Activated CD8-positive, alpha-beta T cell treated with anti-CD3 and anti-CD28 coated beads for 36 hours (primary cell): ENCODE measurements around the gene KANSL3. TPM values are rescaled to one million over a fixed set of nuclear protein-coding genes. Genes with fewer than 3 reads are reported as not detected.

ENCODE experiments used
- ATAC-seq: fragments of 200-7000 bp; cut with Tn5 transposase; one replicate; pipeline ENCODE4 v1.10.0; 2021; ENCODE audit warnings: mild to moderate bottlenecking, moderate library complexity
- CTCF ChIA-PET: fragments of 350-600 bp; sonication (Branson Sonifier 250); formaldehyde crosslinking; loops from one replicate; lab custom pipeline; 2021; ENCODE audit warnings: antibody characterized with exemption; lab: Charles Lee
- POLR2A ChIA-PET: fragments of 350-600 bp; sonication (Branson Sonifier 250); formaldehyde crosslinking; loops from one replicate; lab custom pipeline; 2021; ENCODE audit warnings: antibody characterized with exemption; lab: Charles Lee
- DNase-seq: peaks from one replicate; pipeline ENCODE4 v3.0.0-alpha.2; 2020
- H3K27ac Mint-ChIP-seq: one replicate; pipeline ENCODE4 v1.8.0; 2021; ENCODE audit warnings: mild to moderate bottlenecking, mixed read lengths
- H3K27me3 Mint-ChIP-seq: one replicate; pipeline ENCODE4 v1.8.0; 2021; ENCODE audit warnings: mixed read lengths
- H3K36me3 Mint-ChIP-seq: one replicate; pipeline ENCODE4 v1.8.0; 2021; ENCODE audit warnings: low read depth, mixed read lengths
- H3K4me1 Mint-ChIP-seq: one replicate; pipeline ENCODE4 v1.8.0; 2021; ENCODE audit warnings: low read depth, mixed read lengths
- H3K4me3 Mint-ChIP-seq: one replicate; pipeline ENCODE4 v1.8.0; 2021; ENCODE audit warnings: mild to moderate bottlenecking, moderate library complexity, mixed read lengths
- H3K9me3 Mint-ChIP-seq: one replicate; pipeline ENCODE4 v1.8.0; 2021; ENCODE audit warnings: mixed read lengths
- CTCF ChIP-seq: fragments of 200-600 bp; IDR thresholded peaks from one replicate; pipeline ENCODE4 v1.8.0; 2022; ENCODE audit warnings: antibody characterized with exemption, mild to moderate bottlenecking
- intact Hi-C: fragments of 100-400 bp; cut with micrococcal nuclease; formaldehyde crosslinking; loops from one replicate; pipeline ENCODE4 v1.10.0; 2022
- total RNA-seq, 2 experiments: library from RNA; stranded (reverse); gene quantifications; one replicate each; pipeline ENCODE4 v1.2.3, GENCODE V29; 2021

The KANSL3 gene
- total RNA-seq, 2 experiments from 2014 or later: 37.8 to 39.8 TPM

- H3K9me3 Mint-ChIP-seq: no peaks in the 10 kb centered on the region
These were observed 89.3 kb downstream of the KANSL3 start for GRCh38 chr2:96548558-96549465.

GRCh38 chr2:96547731-96548171, 90.4 kb downstream of the KANSL3 start:
- POLR2A ChIA-PET: interaction anchor here (0.8 to 21.9 kb wide), 4 partner anchors 8 to 227 kb away, joined by 4 to 438 read pairs (median 6); partner anchors contain the start of gene ARID5A
- ATAC-seq: no peak
- H3K9me3 Mint-ChIP-seq: no peaks in the 10 kb centered on the region
- TF ChIP-seq CTCF: no peak
- no peak overlapping the region for H3K4me3 Mint-ChIP-seq
- no peak overlapping the region for H3K27ac Mint-ChIP-seq
- H3K4me1 Mint-ChIP-seq: peaks cover 48% of the 10 kb centered on the region
- no peaks in the 10 kb centered on the region for H3K27me3 Mint-ChIP-seq
- CTCF ChIA-PET: interaction anchor here (0.8 to 4.4 kb wide), 7 partner anchors 9 to 140 kb away, joined by 3 to 17 read pairs (median 4); no protein-coding TSS in a partner anchor
- DNase-seq: no peak
- H3K36me3 Mint-ChIP-seq: peaks cover 61% of the 10 kb centered on the region
- intact Hi-C loops: no loop called here

More at GRCh38 chr2:96548558-96549465, 89.3 kb downstream of the KANSL3 start:
- ChIA-PET POLR2A (interaction anchor here (0.6 to 21.9 kb wide), 4 partner anchors 17 to 228 kb away, joined by 3 to 438 read pairs (median 5); partner anchors contain the start of gene ARID5A), CTCF (interaction anchor here (0.8 to 4.4 kb wide), 6 partner anchors 10 to 141 kb away, joined by 3 to 17 read pairs (median 4); no protein-coding TSS in a partner anchor)
- DNase-seq: no peak
- peaks cover 44% of the 10 kb centered on the region for H3K4me1 Mint-ChIP-seq
- no peak for ATAC-seq
- no peak overlapping the region for H3K4me3 Mint-ChIP-seq
- no peak for TF ChIP-seq CTCF
- H3K27ac Mint-ChIP-seq: no peak overlapping the region
- no peaks in the 10 kb centered on the region for H3K27me3 Mint-ChIP-seq
- H3K36me3 Mint-ChIP-seq: peaks cover 51% of the 10 kb centered on the region
- intact Hi-C loops: no loop called here

DNA sequence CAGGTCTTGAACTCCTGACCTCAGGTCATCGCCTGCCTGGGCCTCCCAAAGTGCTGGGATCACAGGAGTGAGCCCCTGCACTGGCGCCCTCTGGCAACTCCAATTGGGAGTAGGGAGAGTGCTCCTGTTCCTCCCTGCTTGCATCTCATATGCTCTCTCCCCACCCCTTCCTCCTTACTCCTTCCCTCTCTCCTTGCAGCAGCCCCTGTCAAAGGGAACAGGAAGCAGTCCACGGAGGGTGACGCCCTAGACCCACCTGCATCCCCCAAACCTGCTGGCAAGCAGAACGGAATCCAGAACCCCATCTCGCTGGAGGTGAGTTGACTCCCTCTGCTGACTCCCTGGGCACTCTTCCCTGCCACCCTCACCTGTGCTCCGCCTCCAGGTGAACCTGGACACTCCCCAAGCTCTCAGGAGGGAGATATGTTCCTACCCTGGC, 90.9 kb downstream of the KANSL3 start:
- Mint-ChIP-seq H3K9me3 (no peaks in the 10 kb centered on the region), H3K4me1 (peaks cover 50% of the 10 kb centered on the region), H3K4me3 (no peak overlapping the region), H3K36me3 (peaks cover 65% of the 10 kb centered on the region), H3K27me3 (no peaks in the 10 kb centered on the region), H3K27ac (no peak overlapping the region)
- DNase-seq (no peak), ATAC-seq (no peak)
- intact Hi-C loops: no loop called here
- no peak for TF ChIP-seq CTCF
- CTCF ChIA-PET: interaction anchor here (1.1 to 4.4 kb wide), 3 partner anchors 8 to 140 kb away, joined by 4 to 17 read pairs (median 4); no protein-coding TSS in a partner anchor
- POLR2A ChIA-PET: interaction anchor here (1.7 to 21.9 kb wide), 3 partner anchors 9 to 18 kb away, joined by 5 to 438 read pairs (median 6); partner anchors contain the start of gene ARID5A

DNA sequence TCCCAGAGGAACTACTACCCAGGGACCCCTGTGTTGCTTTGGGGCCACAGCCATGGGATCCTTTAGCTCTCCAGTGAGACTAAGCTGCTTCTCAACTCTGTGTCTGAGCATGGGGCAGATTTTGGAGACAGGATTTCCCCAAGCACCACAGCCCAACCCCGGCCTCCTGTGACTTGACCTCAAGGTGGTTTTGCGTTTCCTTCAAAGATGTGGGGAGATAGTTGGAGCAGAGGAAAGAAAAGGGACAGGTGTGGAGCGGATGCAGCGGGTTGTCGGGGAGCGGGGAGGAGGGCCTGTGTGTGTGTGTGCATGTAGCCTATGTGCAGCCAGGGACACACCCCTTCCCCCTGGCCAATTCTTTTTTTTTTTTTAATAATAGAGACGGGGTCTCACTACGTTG, 91.3 kb downstream of the KANSL3 start:
- peak overlapping the region; percentile 75 for H3K27ac Mint-ChIP-seq
- intact Hi-C loops: no loop called here
- ATAC-seq (peak; percentile 18), DNase-seq (no peak)
- no peaks in the 10 kb centered on the region for H3K9me3 Mint-ChIP-seq
- TF ChIP-seq CTCF: no peak
- H3K27me3 Mint-ChIP-seq: no peaks in the 10 kb centered on the region
- no peak overlapping the region for H3K4me3 Mint-ChIP-seq
- H3K4me1 Mint-ChIP-seq: peaks cover 47% of the 10 kb centered on the region
- CTCF ChIA-PET: interaction anchor here (1.2 to 4.4 kb wide), 2 partner anchors 8 to 140 kb away, joined by 4 to 17 read pairs; no protein-coding TSS in a partner anchor
- POLR2A ChIA-PET: interaction anchor here (1.7 to 21.9 kb wide), 3 partner anchors 9 to 19 kb away, joined by 5 to 438 read pairs (median 6); partner anchors contain the start of gene ARID5A
- H3K36me3 Mint-ChIP-seq: peaks cover 64% of the 10 kb centered on the region
